Suprapubic skin (tissue), 4 donors: ENCODE results near the gene FMN1. TPM values are rescaled to one million over a fixed set of nuclear protein-coding genes. Genes with fewer than 3 reads are reported as not detected.
"Not testable (repeated sequence)": the region's sequence is repeated elsewhere in the genome, so short reads cannot be mapped to it uniquely, and the experiment has no call there.

ENCODE experiments used
- DNase-seq, 2 donors: peaks; one replicate each; pipeline ENCODE4 v3.0.0-alpha.2; 2019; ENCODE audit warnings: low spot score in 2 of 2
- H3K27ac ChIP-seq: fragments of 200-600 bp; sonication (generic); one replicate; pipeline ENCODE4 v1.5.1; 2019
- H3K27me3 ChIP-seq: fragments of 200-600 bp; sonication (generic); one replicate; pipeline ENCODE4 v1.5.1; 2019
- H3K36me3 ChIP-seq: fragments of 200-600 bp; sonication (generic); one replicate; pipeline ENCODE4 v1.5.1; 2019
- H3K4me1 ChIP-seq: fragments of 200-600 bp; sonication (generic); one replicate; pipeline ENCODE4 v1.5.1; 2019
- H3K4me3 ChIP-seq: fragments of 200-600 bp; sonication (generic); one replicate; pipeline ENCODE4 v1.5.1; 2019; ENCODE audit warnings: mild to moderate bottlenecking
- H3K9me3 ChIP-seq: fragments of 200-600 bp; sonication (generic); one replicate; pipeline ENCODE4 v1.5.1; 2019
- EP300 ChIP-seq: sonication (generic); formaldehyde crosslinking; IDR thresholded peaks from one replicate; pipeline ENCODE4 v1.6.1; 2017; ENCODE audit warnings: antibody characterized with exemption
- POLR2A ChIP-seq, 2 donors: fragments of 450-650 bp; IDR thresholded peaks; one replicate each; pipeline ENCODE4 v1.6.1; 2017; ENCODE audit warnings: antibody characterized with exemption in 2 of 2, mild to moderate bottlenecking in 2 of 2, moderate library complexity in 2 of 2
- POLR2AphosphoS5 ChIP-seq, 3 donors: sonication (generic); formaldehyde crosslinking; IDR thresholded peaks; one replicate each; pipeline ENCODE4 v1.6.1; 2017; ENCODE audit warnings: antibody characterized with exemption in 3 of 3
- WGBS: methylation state at CpG from one replicate; pipeline ENCODE4 v1.1.5; 2018; 5-methylcytosine and 5-hydroxymethylcytosine counted together
- total RNA-seq, 4 donors: library from RNA; depleted of rRNA; stranded (reverse); fragments of >200 nt; gene quantifications; one replicate each; pipeline ENCODE4 v1.1.0, GENCODE V29; 2016
- TF ChIP-seq, protein P1 (sequence below), 2 donors: fragments of 200-600 bp in 1 of 2; fragments of 450-650 bp in 1 of 2; sonication (generic) in 1 of 2; IDR thresholded peaks; one replicate each; pipeline ENCODE4 v1.5.1; 2016 to 2019; ENCODE audit warnings: antibody characterized with exemption in 2 of 2, mild to moderate bottlenecking in 1 of 2, moderate library complexity in 1 of 2

The FMN1 gene
- total RNA-seq, 4 donors from 2014 or later, result 19.8 to 47.3 (median 33.1) TPM

DNA sequence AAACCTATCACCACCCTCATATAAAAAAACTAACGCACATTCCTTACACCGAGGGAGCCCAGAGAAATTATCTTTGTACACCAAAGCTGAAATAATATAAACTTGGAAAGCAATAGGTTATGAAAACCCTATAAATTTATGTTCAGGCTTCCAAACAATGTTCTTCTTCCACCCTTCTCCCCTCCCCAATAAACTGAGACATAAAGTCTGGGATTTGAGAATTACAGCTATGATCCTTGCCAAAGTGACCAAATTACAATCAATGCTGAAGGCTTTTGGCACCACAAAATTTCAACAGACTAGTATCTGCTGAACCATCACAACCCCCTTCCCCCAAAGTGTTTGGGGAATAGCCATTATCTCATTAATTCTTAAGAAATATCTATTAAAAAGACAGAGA is 237.8 kb downstream of the FMN1 start:
- Histone ChIP-seq H3K27ac (no peak overlapping the region), H3K27me3 (no peaks in the 10 kb centered on the region), H3K4me1 (peaks cover 28% of the 10 kb centered on the region), H3K36me3 (no peaks in the 10 kb centered on the region), H3K9me3 (no peaks in the 10 kb centered on the region), H3K4me3 (no peak overlapping the region)
- 37% methylated on average over 2 of the region's 2 CpGs for WGBS
- no peak for TF ChIP-seq POLR2AphosphoS5 (IDR thresholded peaks at IDR 0.05)
- TF ChIP-seq EP300, result no peak
- no peak for TF ChIP-seq POLR2A (IDR thresholded peaks at IDR 0.05)
- TF ChIP-seq, protein P1, sequence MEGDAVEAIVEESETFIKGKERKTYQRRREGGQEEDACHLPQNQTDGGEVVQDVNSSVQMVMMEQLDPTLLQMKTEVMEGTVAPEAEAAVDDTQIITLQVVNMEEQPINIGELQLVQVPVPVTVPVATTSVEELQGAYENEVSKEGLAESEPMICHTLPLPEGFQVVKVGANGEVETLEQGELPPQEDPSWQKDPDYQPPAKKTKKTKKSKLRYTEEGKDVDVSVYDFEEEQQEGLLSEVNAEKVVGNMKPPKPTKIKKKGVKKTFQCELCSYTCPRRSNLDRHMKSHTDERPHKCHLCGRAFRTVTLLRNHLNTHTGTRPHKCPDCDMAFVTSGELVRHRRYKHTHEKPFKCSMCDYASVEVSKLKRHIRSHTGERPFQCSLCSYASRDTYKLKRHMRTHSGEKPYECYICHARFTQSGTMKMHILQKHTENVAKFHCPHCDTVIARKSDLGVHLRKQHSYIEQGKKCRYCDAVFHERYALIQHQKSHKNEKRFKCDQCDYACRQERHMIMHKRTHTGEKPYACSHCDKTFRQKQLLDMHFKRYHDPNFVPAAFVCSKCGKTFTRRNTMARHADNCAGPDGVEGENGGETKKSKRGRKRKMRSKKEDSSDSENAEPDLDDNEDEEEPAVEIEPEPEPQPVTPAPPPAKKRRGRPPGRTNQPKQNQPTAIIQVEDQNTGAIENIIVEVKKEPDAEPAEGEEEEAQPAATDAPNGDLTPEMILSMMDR (IDR thresholded peaks at IDR 0.05), result no peak
- no peak for DNase-seq

DNA sequence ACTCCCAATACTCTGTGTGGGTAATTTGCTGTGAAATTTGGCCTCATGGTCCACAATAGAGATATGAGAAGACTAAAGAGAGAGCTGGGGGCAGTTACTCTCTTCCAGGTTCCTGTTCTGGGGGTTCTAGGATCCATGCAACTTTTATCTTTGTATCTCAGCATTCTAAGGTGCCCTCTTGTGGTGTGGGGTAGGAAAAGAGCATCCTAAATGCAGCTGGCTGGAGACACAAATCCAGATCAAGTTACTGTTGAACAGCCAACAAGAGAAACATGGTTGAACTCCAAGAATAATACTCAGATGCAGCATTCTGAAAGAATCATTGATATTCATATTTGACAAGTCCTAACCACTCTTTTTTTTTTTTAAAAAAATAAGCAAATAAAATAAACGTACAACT is 238.5 kb downstream of the FMN1 start:
- Histone ChIP-seq H3K27ac (no peak overlapping the region), H3K27me3 (no peaks in the 10 kb centered on the region), H3K4me3 (no peak overlapping the region), H3K9me3 (no peaks in the 10 kb centered on the region), H3K4me1 (peaks cover 28% of the 10 kb centered on the region), H3K36me3 (no peaks in the 10 kb centered on the region)
- DNase-seq, result no peak
- TF ChIP-seq EP300, result no peak
- TF ChIP-seq, protein P1 (IDR thresholded peaks at IDR 0.05), result peak in 1 of 2 donors; percentile 16
- WGBS, result 15% methylated on average over 1 of the region's 1 CpG

DNA sequence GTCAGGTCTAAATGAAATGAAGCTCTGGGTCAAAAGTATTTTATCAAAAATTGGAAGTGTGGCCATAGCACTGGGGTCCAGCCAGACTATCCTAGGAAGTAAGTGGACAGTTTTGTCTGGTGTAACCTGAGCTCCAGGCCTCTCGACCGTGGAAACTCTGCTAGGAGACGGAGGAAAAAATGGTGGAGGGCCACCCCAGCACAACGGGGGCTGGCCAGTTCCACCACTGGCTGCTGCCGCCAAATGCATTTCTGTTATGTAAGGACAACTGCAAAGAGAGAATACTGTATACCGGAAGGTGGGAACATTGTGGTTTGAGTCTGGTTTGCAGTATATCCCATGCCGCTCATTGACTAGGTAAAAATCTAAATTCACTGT is 241.0 kb downstream of the FMN1 start:
- Histone ChIP-seq H3K27me3 (no peaks in the 10 kb centered on the region), H3K4me1 (peaks cover 23% of the 10 kb centered on the region), H3K36me3 (no peaks in the 10 kb centered on the region), H3K27ac (no peak overlapping the region), H3K9me3 (peaks cover 4% of the 10 kb centered on the region), H3K4me3 (no peak overlapping the region)
- TF ChIP-seq POLR2AphosphoS5 (IDR thresholded peaks at IDR 0.05), result no peak
- no peak for TF ChIP-seq POLR2A (IDR thresholded peaks at IDR 0.05)
- TF ChIP-seq, protein P1 (IDR thresholded peaks at IDR 0.05), result no peak
- TF ChIP-seq EP300, result no peak
- WGBS, result 88% methylated on average over 7 of the region's 7 CpGs
- no peak for DNase-seq

DNA sequence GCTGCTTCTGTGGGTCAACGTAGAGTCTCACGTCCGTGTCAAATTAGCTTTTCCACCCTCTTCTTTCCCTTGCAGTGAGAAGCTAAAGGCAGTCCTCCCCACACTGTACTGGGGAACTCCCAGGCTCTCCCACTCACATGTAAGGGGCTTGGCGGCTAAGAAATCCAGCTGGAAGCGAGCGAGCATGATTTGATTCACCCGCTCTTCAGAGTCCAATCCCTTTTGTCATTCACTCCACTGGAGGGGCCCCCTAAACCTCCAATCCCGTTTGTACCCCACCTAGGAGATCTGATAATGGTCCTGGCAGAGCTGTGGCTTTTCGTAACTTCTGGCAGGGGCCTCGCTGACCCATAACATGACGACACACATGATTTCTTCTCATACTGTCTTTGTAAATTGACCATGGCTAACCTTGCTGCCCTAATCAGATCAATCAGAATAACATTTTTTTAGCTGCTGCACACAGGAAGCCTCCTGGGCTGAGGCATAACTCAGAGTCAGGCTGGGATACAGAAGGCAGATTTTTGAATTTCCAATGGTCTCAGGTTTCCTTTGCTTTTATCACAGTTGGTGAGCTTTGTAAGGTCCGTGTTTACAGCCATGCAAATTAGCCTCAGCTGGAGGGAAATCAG is 241.5 kb downstream of the FMN1 start:
- no peak for TF ChIP-seq POLR2AphosphoS5 (IDR thresholded peaks at IDR 0.05)
- TF ChIP-seq, protein P1 (IDR thresholded peaks at IDR 0.05), result no peak
- TF ChIP-seq POLR2A (IDR thresholded peaks at IDR 0.05), result no peak
- TF ChIP-seq EP300, result no peak
- H3K27me3 ChIP-seq, result no peaks in the 10 kb centered on the region
- H3K4me3 ChIP-seq, result no peak overlapping the region
- no peak overlapping the region for H3K27ac ChIP-seq
- 85% methylated on average over 12 of the region's 12 CpGs for WGBS
- peaks cover 4% of the 10 kb centered on the region for H3K9me3 ChIP-seq
- peaks cover 23% of the 10 kb centered on the region for H3K4me1 ChIP-seq
- DNase-seq, result no peak
- H3K36me3 ChIP-seq, result no peaks in the 10 kb centered on the region

DNA sequence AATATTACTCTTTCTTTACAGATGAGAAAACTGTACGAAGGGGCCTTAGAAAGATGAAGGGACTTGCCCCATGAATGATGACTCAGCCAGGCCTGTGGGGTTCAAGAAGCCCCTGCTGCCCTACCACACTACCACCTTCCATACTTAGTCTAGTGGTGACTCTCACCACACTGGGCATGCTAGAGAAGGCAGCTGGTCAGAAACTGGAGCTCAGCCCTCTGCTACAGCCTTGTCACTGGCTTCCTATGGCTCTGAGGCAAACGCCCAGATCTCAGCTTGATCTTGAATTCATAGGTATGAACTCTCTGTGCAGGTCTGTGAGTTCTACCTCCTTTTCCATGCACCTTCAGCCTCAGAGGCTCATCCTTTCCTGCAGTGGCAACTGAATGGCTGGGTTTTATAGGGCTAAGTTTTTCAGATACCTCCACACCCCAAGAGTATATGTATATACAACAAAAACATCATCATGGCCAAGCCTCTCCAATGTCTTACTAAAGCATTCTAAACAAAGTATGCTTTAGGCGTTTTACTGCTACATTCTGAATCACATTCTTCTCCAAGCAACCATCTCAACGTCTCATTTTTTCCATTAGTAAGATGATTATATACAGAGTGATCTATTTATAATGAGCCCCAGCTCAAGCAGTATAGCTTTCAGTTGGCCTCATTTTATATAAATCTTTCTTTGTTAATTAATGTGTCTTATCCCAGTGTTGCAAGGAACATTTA is 242.6 kb downstream of the FMN1 start:
- no peak for DNase-seq
- WGBS, result 38% methylated on average over 4 of the region's 4 CpGs
- H3K4me3 ChIP-seq, result no peak overlapping the region
- TF ChIP-seq EP300 (no peak), POLR2A (IDR thresholded peaks at IDR 0.05) (no peak), POLR2AphosphoS5 (IDR thresholded peaks at IDR 0.05) (no peak)
- H3K27me3 ChIP-seq, result no peaks in the 10 kb centered on the region
- H3K36me3 ChIP-seq, result no peaks in the 10 kb centered on the region
- peaks cover 23% of the 10 kb centered on the region for H3K4me1 ChIP-seq
- no peak overlapping the region for H3K27ac ChIP-seq
- H3K9me3 ChIP-seq, result peaks cover 4% of the 10 kb centered on the region

DNA sequence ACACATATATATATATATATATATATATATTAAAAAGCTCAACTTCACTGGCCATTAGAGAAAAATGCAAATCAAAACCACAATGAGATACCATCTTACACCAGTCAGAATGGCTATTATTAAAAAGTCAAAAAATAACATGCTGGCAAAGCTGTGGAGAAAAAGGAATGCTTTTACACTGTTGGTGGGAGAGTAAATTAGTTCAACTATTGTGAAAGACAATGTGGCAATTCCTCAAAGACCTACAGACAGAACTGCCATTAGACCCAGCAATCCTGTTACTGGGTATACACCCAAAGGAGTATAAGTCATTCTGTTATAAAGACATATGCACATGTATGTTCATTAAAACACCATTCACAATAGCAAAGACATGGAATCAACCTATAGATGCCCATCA is 244.5 kb downstream of the FMN1 start:
- not testable (repeated sequence) for H3K9me3 ChIP-seq, DNase-seq, H3K4me3 ChIP-seq, H3K27me3 ChIP-seq, H3K27ac ChIP-seq, H3K36me3 ChIP-seq
- H3K4me1 ChIP-seq, result peaks cover 17% of the 10 kb centered on the region
